ENCODE measurements around the gene IMPDH2.

IMPDH2 gene

DNA sequence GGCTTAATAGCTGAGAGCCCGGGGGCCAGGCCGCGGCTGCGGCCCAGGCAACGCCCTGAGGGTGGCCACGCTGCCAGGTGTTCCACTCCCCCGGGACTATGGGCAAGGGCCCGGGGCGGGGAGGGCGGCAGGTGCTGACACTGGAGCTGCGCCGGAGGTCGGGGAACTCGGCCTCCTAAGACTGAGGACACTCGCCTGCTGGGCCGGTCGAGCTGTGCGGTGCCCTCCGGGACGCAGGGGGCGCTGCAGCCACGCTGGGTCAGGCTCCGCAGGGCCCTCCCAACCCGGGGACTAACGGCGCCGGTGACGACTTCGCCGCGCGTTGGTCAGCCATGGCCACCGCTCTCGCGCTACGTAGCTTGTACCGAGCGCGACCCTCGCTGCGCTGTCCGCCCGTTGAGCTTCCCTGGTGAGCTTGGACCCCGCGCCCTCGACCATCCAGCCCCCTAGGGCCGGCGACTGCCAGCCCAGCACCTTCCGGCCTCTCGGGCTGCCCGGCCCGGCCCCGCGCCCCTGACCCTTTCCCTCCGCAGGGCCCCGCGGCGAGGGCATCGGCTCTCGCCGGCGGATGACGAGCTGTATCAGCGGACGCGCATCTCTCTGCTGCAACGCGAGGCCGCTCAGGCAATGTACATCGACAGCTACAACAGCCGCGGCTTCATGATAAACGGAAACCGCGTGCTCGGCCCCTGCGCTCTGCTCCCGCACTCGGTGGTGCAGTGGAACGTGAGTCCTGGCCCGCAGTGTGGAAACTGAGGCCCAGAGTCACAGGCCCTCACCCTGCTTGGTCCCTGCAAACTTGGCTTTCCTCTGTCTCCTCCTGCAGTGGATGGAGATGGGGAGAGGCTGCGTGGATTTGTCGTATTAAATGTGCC, 7.1 kb downstream of the IMPDH2 start, which contains the start of gene NDUFAF3 (continued):
- peak; percentile 88 for TF ChIP-seq YY1 (tag by site-specific recombination; IDR thresholded peaks at IDR 0.05)
- peak; percentile 80 for TF ChIP-seq SP7 (tag by site-specific recombination; IDR thresholded peaks at IDR 0.05)
- TF ChIP-seq, protein P1, sequence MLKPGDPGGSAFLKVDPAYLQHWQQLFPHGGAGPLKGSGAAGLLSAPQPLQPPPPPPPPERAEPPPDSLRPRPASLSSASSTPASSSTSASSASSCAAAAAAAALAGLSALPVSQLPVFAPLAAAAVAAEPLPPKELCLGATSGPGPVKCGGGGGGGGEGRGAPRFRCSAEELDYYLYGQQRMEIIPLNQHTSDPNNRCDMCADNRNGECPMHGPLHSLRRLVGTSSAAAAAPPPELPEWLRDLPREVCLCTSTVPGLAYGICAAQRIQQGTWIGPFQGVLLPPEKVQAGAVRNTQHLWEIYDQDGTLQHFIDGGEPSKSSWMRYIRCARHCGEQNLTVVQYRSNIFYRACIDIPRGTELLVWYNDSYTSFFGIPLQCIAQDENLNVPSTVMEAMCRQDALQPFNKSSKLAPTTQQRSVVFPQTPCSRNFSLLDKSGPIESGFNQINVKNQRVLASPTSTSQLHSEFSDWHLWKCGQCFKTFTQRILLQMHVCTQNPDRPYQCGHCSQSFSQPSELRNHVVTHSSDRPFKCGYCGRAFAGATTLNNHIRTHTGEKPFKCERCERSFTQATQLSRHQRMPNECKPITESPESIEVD (tag by site-specific recombination; IDR thresholded peaks at IDR 0.05), result no peak
- peak; percentile 70 for TF ChIP-seq IKZF3 (tag by site-specific recombination; IDR thresholded peaks at IDR 0.05)
- TF ChIP-seq ZNF600 (tag by site-specific recombination; IDR thresholded peaks at IDR 0.05), result peak; percentile 85
- TF ChIP-seq ZBTB7A (tag by site-specific recombination; IDR thresholded peaks at IDR 0.05; ENCODE audit: low read depth), result peak; percentile 77; the same call in 1 of the 2 replicates
- no peak for TF ChIP-seq HOXD13 (CRISPR knock-in tag; IDR thresholded peaks at IDR 0.05; ENCODE audit: borderline replicate concordance)
- TF ChIP-seq WT1 (tag by site-specific recombination; IDR thresholded peaks at IDR 0.05), result peak; percentile 50
- TF ChIP-seq EGR2 (tag by site-specific recombination; IDR thresholded peaks at IDR 0.05; ENCODE audit: low read depth), result peak; percentile 84
- TF ChIP-seq, protein P2, sequence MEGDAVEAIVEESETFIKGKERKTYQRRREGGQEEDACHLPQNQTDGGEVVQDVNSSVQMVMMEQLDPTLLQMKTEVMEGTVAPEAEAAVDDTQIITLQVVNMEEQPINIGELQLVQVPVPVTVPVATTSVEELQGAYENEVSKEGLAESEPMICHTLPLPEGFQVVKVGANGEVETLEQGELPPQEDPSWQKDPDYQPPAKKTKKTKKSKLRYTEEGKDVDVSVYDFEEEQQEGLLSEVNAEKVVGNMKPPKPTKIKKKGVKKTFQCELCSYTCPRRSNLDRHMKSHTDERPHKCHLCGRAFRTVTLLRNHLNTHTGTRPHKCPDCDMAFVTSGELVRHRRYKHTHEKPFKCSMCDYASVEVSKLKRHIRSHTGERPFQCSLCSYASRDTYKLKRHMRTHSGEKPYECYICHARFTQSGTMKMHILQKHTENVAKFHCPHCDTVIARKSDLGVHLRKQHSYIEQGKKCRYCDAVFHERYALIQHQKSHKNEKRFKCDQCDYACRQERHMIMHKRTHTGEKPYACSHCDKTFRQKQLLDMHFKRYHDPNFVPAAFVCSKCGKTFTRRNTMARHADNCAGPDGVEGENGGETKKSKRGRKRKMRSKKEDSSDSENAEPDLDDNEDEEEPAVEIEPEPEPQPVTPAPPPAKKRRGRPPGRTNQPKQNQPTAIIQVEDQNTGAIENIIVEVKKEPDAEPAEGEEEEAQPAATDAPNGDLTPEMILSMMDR (tag by site-specific recombination; IDR thresholded peaks at IDR 0.05), result peak; percentile 99
- no peak; the same call in 1 of the 2 replicates for TF ChIP-seq ZNF169 (tag by site-specific recombination; IDR thresholded peaks at IDR 0.05)
- peak; percentile 67 for TF ChIP-seq ZBTB21 (tag by site-specific recombination; IDR thresholded peaks at IDR 0.05)
- TF ChIP-seq, protein P3, sequence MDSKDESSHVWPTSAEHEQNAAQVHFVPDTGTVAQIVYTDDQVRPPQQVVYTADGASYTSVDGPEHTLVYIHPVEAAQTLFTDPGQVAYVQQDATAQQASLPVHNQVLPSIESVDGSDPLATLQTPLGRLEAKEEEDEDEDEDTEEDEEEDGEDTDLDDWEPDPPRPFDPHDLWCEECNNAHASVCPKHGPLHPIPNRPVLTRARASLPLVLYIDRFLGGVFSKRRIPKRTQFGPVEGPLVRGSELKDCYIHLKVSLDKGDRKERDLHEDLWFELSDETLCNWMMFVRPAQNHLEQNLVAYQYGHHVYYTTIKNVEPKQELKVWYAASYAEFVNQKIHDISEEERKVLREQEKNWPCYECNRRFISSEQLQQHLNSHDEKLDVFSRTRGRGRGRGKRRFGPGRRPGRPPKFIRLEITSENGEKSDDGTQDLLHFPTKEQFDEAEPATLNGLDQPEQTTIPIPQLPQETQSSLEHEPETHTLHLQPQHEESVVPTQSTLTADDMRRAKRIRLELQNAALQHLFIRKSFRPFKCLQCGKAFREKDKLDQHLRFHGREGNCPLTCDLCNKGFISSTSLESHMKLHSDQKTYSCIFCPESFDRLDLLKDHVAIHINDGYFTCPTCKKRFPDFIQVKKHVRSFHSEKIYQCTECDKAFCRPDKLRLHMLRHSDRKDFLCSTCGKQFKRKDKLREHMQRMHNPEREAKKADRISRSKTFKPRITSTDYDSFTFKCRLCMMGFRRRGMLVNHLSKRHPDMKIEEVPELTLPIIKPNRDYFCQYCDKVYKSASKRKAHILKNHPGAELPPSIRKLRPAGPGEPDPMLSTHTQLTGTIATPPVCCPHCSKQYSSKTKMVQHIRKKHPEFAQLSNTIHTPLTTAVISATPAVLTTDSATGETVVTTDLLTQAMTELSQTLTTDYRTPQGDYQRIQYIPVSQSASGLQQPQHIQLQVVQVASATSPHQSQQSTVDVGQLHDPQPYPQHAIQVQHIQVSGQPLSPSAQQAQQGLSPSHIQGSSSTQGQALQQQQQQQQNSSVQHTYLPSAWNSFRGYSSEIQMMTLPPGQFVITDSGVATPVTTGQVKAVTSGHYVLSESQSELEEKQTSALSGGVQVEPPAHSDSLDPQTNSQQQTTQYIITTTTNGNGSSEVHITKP (tag by site-specific recombination; IDR thresholded peaks at IDR 0.05), result peak; percentile 68; the same call in 1 of the 2 replicates
- TF ChIP-seq ZNF23 (tag by site-specific recombination; IDR thresholded peaks at IDR 0.05; ENCODE audit: borderline replicate concordance), result peak; percentile 41; the same call in 1 of the 2 replicates
- peak; percentile 88 for TF ChIP-seq BCL11B (tag by site-specific recombination; IDR thresholded peaks at IDR 0.05; ENCODE audit: low read depth)
- TF ChIP-seq, protein P4, sequence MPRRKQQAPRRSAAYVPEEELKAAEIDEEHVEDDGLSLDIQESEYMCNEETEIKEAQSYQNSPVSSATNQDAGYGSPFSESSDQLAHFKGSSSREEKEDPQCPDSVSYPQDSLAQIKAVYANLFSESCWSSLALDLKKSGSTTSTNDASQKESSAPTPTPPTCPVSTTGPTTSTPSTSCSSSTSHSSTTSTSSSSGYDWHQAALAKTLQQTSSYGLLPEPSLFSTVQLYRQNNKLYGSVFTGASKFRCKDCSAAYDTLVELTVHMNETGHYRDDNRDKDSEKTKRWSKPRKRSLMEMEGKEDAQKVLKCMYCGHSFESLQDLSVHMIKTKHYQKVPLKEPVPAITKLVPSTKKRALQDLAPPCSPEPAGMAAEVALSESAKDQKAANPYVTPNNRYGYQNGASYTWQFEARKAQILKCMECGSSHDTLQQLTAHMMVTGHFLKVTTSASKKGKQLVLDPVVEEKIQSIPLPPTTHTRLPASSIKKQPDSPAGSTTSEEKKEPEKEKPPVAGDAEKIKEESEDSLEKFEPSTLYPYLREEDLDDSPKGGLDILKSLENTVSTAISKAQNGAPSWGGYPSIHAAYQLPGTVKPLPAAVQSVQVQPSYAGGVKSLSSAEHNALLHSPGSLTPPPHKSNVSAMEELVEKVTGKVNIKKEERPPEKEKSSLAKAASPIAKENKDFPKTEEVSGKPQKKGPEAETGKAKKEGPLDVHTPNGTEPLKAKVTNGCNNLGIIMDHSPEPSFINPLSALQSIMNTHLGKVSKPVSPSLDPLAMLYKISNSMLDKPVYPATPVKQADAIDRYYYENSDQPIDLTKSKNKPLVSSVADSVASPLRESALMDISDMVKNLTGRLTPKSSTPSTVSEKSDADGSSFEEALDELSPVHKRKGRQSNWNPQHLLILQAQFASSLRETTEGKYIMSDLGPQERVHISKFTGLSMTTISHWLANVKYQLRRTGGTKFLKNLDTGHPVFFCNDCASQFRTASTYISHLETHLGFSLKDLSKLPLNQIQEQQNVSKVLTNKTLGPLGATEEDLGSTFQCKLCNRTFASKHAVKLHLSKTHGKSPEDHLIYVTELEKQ (tag by site-specific recombination; IDR thresholded peaks at IDR 0.05; ENCODE audit: borderline replicate concordance), result 0 out of 2 replicates have a peak, but pooled peaks have one; percentile 23
- peak; percentile 79 for TF ChIP-seq ZFP37 (tag by site-specific recombination; IDR thresholded peaks at IDR 0.05)
- TF ChIP-seq ZBTB8A (tag by site-specific recombination; IDR thresholded peaks at IDR 0.05), result peak; percentile 76
- TF ChIP-seq, protein P5, sequence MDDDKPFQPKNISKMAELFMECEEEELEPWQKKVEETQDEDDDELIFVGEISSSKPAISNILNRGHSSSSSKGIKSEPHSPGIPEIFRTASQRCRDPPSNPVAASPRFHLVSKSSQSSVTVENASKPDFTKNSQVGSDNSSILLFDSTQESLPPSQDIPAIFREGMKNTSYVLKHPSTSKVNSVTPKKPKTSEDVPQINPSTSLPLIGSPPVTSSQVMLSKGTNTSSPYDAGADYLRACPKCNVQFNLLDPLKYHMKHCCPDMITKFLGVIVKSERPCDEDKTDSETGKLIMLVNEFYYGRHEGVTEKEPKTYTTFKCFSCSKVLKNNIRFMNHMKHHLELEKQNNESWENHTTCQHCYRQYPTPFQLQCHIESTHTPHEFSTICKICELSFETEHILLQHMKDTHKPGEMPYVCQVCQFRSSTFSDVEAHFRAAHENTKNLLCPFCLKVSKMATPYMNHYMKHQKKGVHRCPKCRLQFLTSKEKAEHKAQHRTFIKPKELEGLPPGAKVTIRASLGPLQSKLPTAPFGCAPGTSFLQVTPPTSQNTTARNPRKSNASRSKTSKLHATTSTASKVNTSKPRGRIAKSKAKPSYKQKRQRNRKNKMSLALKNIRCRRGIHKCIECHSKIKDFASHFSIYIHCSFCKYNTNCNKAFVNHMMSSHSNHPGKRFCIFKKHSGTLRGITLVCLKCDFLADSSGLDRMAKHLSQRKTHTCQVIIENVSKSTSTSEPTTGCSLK (tag by site-specific recombination; IDR thresholded peaks at IDR 0.05), result no peak
- peak; percentile 83 for TF ChIP-seq ZNF324 (tag by site-specific recombination; IDR thresholded peaks at IDR 0.05)
- TF ChIP-seq, protein P6, sequence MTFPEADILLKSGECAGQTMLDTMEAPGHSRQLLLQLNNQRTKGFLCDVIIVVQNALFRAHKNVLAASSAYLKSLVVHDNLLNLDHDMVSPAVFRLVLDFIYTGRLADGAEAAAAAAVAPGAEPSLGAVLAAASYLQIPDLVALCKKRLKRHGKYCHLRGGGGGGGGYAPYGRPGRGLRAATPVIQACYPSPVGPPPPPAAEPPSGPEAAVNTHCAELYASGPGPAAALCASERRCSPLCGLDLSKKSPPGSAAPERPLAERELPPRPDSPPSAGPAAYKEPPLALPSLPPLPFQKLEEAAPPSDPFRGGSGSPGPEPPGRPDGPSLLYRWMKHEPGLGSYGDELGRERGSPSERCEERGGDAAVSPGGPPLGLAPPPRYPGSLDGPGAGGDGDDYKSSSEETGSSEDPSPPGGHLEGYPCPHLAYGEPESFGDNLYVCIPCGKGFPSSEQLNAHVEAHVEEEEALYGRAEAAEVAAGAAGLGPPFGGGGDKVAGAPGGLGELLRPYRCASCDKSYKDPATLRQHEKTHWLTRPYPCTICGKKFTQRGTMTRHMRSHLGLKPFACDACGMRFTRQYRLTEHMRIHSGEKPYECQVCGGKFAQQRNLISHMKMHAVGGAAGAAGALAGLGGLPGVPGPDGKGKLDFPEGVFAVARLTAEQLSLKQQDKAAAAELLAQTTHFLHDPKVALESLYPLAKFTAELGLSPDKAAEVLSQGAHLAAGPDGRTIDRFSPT (tag by site-specific recombination; IDR thresholded peaks at IDR 0.05), result peak; percentile 69; the same call in 1 of the 2 replicates
- TF ChIP-seq KLF7 (tag by site-specific recombination; IDR thresholded peaks at IDR 0.05; ENCODE audit: borderline replicate concordance), result peak; percentile 88; the same call in 1 of the 2 replicates
- no peak for TF ChIP-seq SALL2 (tag by site-specific recombination; IDR thresholded peaks at IDR 0.05; ENCODE audit: borderline replicate concordance)

Measured in HEK293 (cell line).